Small intestine (tissue), 7 donors: ENCODE data around the gene KCNQ4. TPM values are rescaled to one million over a fixed set of nuclear protein-coding genes. Genes with fewer than 3 reads are reported as not detected.

Experiments used
- DNase-seq, 2 donors: peaks; one replicate each; pipeline versions ENCODE4 v3.0.0 to v3.0.0-alpha.2; 2013
- FAIRE-seq: peaks from 2 replicates; lab custom pipeline; 2012; peaks lifted over from hg19 to GRCh38; lab: Jason Lieb, UNC
- H3K27ac ChIP-seq, 3 donors: one replicate each; pipeline ENCODE4 v1.5.1; 2013; ENCODE audit warnings: low read length in 2 of 3, mild to moderate bottlenecking in 2 of 3, control low read depth in 1 of 3, inconsistent platforms in 1 of 3, low read depth in 1 of 3, moderate library complexity in 1 of 3
- H3K27me3 ChIP-seq, 3 donors: one replicate each; pipeline ENCODE4 v1.6.1; 2013; ENCODE audit warnings: low read length in 3 of 3, inconsistent platforms in 1 of 3; ENCODE audit not compliant: control insufficient read depth in 3 of 3, insufficient read depth in 3 of 3
- H3K36me3 ChIP-seq, 3 donors: one replicate each; pipeline ENCODE4 v1.6.1; 2013; ENCODE audit warnings: low read length in 3 of 3, inconsistent platforms in 1 of 3, low read depth in 1 of 3, mild to moderate bottlenecking in 1 of 3, moderate library complexity in 1 of 3; ENCODE audit not compliant: control insufficient read depth in 3 of 3, insufficient read depth in 2 of 3
- H3K4me1 ChIP-seq, 3 donors: one replicate each; pipeline ENCODE4 v1.6.1; 2013; ENCODE audit warnings: low read length in 2 of 3, inconsistent platforms in 1 of 3, low read depth in 1 of 3, mild to moderate bottlenecking in 1 of 3, moderate library complexity in 1 of 3; ENCODE audit not compliant: control insufficient read depth in 3 of 3, insufficient read depth in 2 of 3
- H3K4me3 ChIP-seq, 3 donors: one replicate each; pipeline ENCODE4 v1.5.1; 2013; ENCODE audit warnings: low read length in 3 of 3, control low read depth in 1 of 3, inconsistent platforms in 1 of 3, low read depth in 1 of 3, mild to moderate bottlenecking in 1 of 3, moderate library complexity in 1 of 3
- H3K9me3 ChIP-seq, 2 donors: one replicate each; pipeline ENCODE4 v1.6.1; 2013; ENCODE audit warnings: low read depth in 1 of 2, low read length in 1 of 2; ENCODE audit not compliant: control insufficient read depth in 2 of 2, insufficient read depth in 1 of 2
- WGBS, 3 donors: extraction: QIAGEN DNeasy Blood & Tissue Kit; methylation state at CpG; one replicate each; pipeline ENCODE4 v1.1.7; 2013; 5-methylcytosine and 5-hydroxymethylcytosine counted together
- polyA plus RNA-seq, 4 donors: library from polyadenylated mRNA; stranded (reverse) in 3 of 4; unstranded in 1 of 4; fragments of 200-250 nt in 3 of 4; fragments of 120-200 nt in 1 of 4; gene quantifications; one replicate each; pipeline versions ENCODE4 v1.2.1 to v1.2.3, GENCODE V29; 2013
- donor health status: healthy with polysubstance abuse.
- donor health status: control.
- donor health status: control.
- donor health status: Bipolar disorder and iron deficiency.
- donor health status: healthy.

The KCNQ4 gene
- polyA plus RNA-seq, 4 donors: 0.45 to 1.9 (median 0.92) TPM

GRCh38 chr1:40786995-40787705 lies 3.6 kb downstream of the KCNQ4 start:
- H3K36me3 ChIP-seq: no peaks in the 10 kb centered on the region
- peaks cover 0 to 32% (median 2%) of the 10 kb centered on the region in 3 donors for H3K27me3 ChIP-seq
- FAIRE-seq (no peak), DNase-seq (no peak)
- H3K27ac ChIP-seq: no peak overlapping the region
- H3K4me1 ChIP-seq: peaks cover 0 to 10% (median 3%) of the 10 kb centered on the region in 3 donors
- 80 to 93% (median 93%) methylated on average over 9 of the region's 9 CpGs for WGBS, 3 donors
- H3K9me3 ChIP-seq: no peaks in the 10 kb centered on the region
- no peak overlapping the region for H3K4me3 ChIP-seq

GRCh38 chr1:40787737-40788560 lies 4.4 kb downstream of the KCNQ4 start:
- no peaks in the 10 kb centered on the region for H3K9me3 ChIP-seq
- DNase-seq (no peak), FAIRE-seq (no peak)
- peaks cover 0 to 27% (median 0%) of the 10 kb centered on the region in 3 donors for H3K27me3 ChIP-seq
- WGBS, 3 donors: 79 to 86% (median 82%) methylated on average over 19 of the region's 19 CpGs
- H3K27ac ChIP-seq: no peak overlapping the region
- no peaks in the 10 kb centered on the region for H3K36me3 ChIP-seq
- peaks cover 0 to 4% (median 2%) of the 10 kb centered on the region in 3 donors for H3K4me1 ChIP-seq
- H3K4me3 ChIP-seq: no peak overlapping the region

DNA sequence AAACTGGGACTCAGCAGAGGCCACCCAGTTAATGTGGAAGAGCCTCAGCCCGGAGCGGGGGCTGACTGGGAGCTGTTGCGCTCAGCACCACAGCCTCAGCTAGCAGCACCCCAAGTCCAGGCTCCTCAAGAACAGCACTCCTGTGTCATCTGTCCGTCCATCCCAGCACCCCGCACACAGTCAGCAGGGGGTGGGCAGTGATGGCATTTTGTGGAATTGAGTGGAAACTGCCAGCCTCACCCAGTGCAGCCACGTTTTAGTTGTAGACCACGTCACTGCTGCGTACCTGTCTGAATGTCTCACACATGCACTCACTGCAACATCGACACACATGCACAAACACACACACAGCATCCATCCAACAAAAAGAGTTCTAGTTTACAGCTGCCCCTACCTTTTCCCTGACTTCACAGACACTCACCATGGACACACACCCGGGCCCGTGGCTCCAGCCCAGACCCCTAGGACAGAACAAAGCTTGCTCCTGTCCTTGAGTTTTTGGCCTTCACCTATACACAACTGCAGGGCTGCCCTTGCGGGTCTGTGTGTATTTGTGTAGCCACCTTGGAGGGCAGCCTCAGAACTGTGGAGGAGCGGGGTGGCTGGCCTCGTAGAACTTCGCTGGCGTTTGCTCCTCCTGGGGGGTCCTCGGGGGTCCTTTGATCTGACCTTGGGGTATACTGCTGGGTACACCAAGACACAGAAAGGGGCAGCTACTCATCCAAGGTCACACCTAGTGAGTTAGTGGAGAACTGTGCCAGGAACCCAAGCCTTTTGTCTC lies 5.2 kb downstream of the KCNQ4 start:
- H3K27me3 ChIP-seq: peaks cover 0 to 29% (median 0%) of the 10 kb centered on the region in 3 donors
- no peak overlapping the region for H3K27ac ChIP-seq
- H3K4me3 ChIP-seq: no peak overlapping the region
- DNase-seq (no peak), FAIRE-seq (no peak)
- H3K9me3 ChIP-seq: no peaks in the 10 kb centered on the region
- 82 to 89% (median 88%) methylated on average over 17 of the region's 17 CpGs for WGBS, 3 donors
- H3K36me3 ChIP-seq: no peaks in the 10 kb centered on the region
- no peaks in the 10 kb centered on the region for H3K4me1 ChIP-seq

GRCh38 chr1:40789342-40789598 lies 5.7 kb downstream of the KCNQ4 start:
- Histone ChIP-seq H3K4me1 (no peaks in the 10 kb centered on the region), H3K4me3 (no peak overlapping the region), H3K9me3 (no peaks in the 10 kb centered on the region), H3K27me3 (peaks cover 0 to 28% (median 0%) of the 10 kb centered on the region in 3 donors), H3K27ac (no peak overlapping the region), H3K36me3 (no peaks in the 10 kb centered on the region)
- FAIRE-seq (no peak), DNase-seq (no peak)
- WGBS, 3 donors: 54 to 80% (median 69%) methylated on average over 2 of the region's 2 CpGs

- H3K4me3 ChIP-seq: no peak overlapping the region
- 77 to 85% (median 79%) methylated on average over 13 of the region's 13 CpGs for WGBS, 3 donors
- H3K9me3 ChIP-seq: no peaks in the 10 kb centered on the region
- no peaks in the 10 kb centered on the region for H3K4me1 ChIP-seq
- no peak for FAIRE-seq
- H3K36me3 ChIP-seq: no peaks in the 10 kb centered on the region
- H3K27ac ChIP-seq: no peak overlapping the region
- H3K27me3 ChIP-seq: peaks cover 0 to 22% (median 0%) of the 10 kb centered on the region in 3 donors
- no peak for DNase-seq
These were observed 6.3 kb downstream of the KCNQ4 start for GRCh38 chr1:40789661-40790430.

DNA sequence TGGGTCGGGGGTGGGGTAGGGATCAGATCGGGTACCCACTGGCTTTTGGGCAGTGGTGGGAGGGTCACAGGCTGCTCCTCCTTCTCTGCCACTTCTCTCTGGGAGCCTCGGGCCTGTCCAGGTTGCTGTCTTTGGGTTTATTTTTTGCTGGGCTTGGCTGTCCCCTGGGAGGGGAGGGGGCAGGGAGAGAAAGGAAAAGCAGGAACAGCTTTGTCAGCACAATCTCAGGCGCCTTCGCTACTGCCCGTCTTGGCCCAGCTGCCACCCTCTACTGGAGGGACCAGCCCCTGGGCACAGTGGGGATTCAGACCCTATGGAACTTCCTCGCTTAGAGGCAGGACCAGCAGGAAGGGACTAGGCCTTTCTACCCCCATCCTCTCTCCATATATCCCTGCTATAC lies 8.4 kb downstream of the KCNQ4 start:
- Histone ChIP-seq H3K27ac (no peak overlapping the region), H3K9me3 (no peaks in the 10 kb centered on the region), H3K4me1 (no peaks in the 10 kb centered on the region), H3K27me3 (peaks cover 0 to 11% (median 0%) of the 10 kb centered on the region in 3 donors), H3K4me3 (no peak overlapping the region), H3K36me3 (no peaks in the 10 kb centered on the region)
- DNase-seq: no peak
- no peak for FAIRE-seq
- 75 to 82% (median 81%) methylated on average over 7 of the region's 7 CpGs for WGBS, 3 donors

GRCh38 chr1:40793617-40794016 lies 10.0 kb downstream of the KCNQ4 start:
- H3K9me3 ChIP-seq: no peaks in the 10 kb centered on the region
- peaks cover 0 to 20% (median 0%) of the 10 kb centered on the region in 3 donors for H3K27me3 ChIP-seq
- no peak for DNase-seq
- H3K4me1 ChIP-seq: no peaks in the 10 kb centered on the region
- FAIRE-seq: no peak
- H3K27ac ChIP-seq: no peak overlapping the region
- H3K4me3 ChIP-seq: no peak overlapping the region
- 90 to 95% (median 91%) methylated on average over 3 of the region's 3 CpGs for WGBS, 3 donors
- no peaks in the 10 kb centered on the region for H3K36me3 ChIP-seq

DNA sequence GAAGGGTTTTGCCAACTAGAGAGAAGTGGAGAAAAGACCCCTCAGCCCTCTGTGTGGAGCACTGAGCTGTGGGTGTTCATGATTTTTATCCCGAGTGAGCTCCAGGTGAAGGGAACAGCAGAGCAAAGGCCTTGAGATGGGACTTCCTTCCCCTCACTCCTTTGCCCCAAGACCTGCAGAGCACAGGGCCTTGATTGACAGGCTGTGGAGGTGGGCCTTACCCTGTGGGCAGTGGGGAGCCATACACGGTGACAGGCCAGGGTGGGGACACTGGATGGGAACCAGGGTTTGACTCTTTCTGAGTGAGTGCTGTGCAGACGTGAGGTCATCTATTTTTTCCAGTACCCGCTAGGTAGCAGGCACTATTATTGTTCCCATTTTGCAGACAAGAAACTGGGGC lies 10.5 kb downstream of the KCNQ4 start:
- H3K27ac ChIP-seq: no peak overlapping the region
- H3K4me3 ChIP-seq: no peak overlapping the region
- no peak for DNase-seq
- 82 to 91% (median 87%) methylated on average over 4 of the region's 4 CpGs for WGBS, 3 donors
- H3K27me3 ChIP-seq: peaks cover 0 to 20% (median 0%) of the 10 kb centered on the region in 3 donors
- FAIRE-seq: no peak
- H3K36me3 ChIP-seq: no peaks in the 10 kb centered on the region
- no peaks in the 10 kb centered on the region for H3K9me3 ChIP-seq
- H3K4me1 ChIP-seq: peaks cover 0 to under 1% (median 0%) of the 10 kb centered on the region in 3 donors
